Fibroblast of lung (primary cell): Measurements from ENCODE around the gene TMEM209. TPM values are rescaled to one million over a fixed set of nuclear protein-coding genes. Genes with fewer than 3 reads are reported as not detected.

Experiments
- DNase-seq, 2 donors: peaks; one replicate each; pipeline versions ENCODE4 v3.0.0 to v3.0.0-alpha.2; 2010; ENCODE audit warnings: low read depth in 2 of 2
- H2AFZ ChIP-seq: 2 replicates; pipeline ENCODE4 v1.5.1; 2012; ENCODE audit warnings: low read length, control low read depth, inconsistent platforms
- H3K27ac ChIP-seq: 2 replicates; pipeline ENCODE4 v1.5.1; 2011; ENCODE audit warnings: low read length, control low read depth; ENCODE audit not compliant: insufficient read depth
- H3K27me3 ChIP-seq: 2 replicates; pipeline ENCODE4 v1.5.1; 2011; ENCODE audit warnings: mild to moderate bottlenecking, low read length; ENCODE audit not compliant: control insufficient read depth, insufficient read depth
- H3K36me3 ChIP-seq: 2 replicates; pipeline ENCODE4 v1.5.1; 2011; ENCODE audit warnings: low read length; ENCODE audit not compliant: control insufficient read depth, insufficient read depth
- H3K4me1 ChIP-seq: 2 replicates; pipeline ENCODE4 v1.5.1; 2011; ENCODE audit warnings: low read length; ENCODE audit not compliant: control insufficient read depth, insufficient read depth; ENCODE audit errors: extremely low read depth
- H3K4me2 ChIP-seq: 2 replicates; pipeline ENCODE4 v1.5.1; 2011; ENCODE audit warnings: low read length, control low read depth; ENCODE audit not compliant: insufficient read depth; ENCODE audit errors: extremely low read depth
- H3K4me3 ChIP-seq, 4 experiments: fragments of 200-600 bp in 1 of 4; sonication (generic) in 1 of 4; replicated peaks in 1 of 4; 2 replicates each; pipeline ENCODE4 v1.5.1; 2011 to 2016; ENCODE audit warnings: low read length in 4 of 4, low read depth in 3 of 4, mild to moderate bottlenecking in 3 of 4, control low read depth in 2 of 4, inconsistent platforms in 1 of 4, mixed read lengths in 1 of 4; ENCODE audit not compliant: insufficient read depth in 1 of 4; ENCODE audit errors: control extremely low read depth in 1 of 4
- H3K79me2 ChIP-seq: 2 replicates; pipeline ENCODE4 v1.5.1; 2012; ENCODE audit warnings: mild to moderate bottlenecking, low read length, inconsistent platforms; ENCODE audit not compliant: control insufficient read depth, insufficient read depth
- H3K9ac ChIP-seq: 2 replicates; pipeline ENCODE4 v1.5.1; 2011; ENCODE audit warnings: mild to moderate bottlenecking, low read length, control low read depth; ENCODE audit not compliant: insufficient read depth
- H3K9me3 ChIP-seq: 2 replicates; pipeline ENCODE4 v1.5.1; 2012; ENCODE audit warnings: low read depth, low read length; ENCODE audit not compliant: control insufficient read depth, insufficient read depth
- H4K20me1 ChIP-seq: 2 replicates; pipeline ENCODE4 v1.5.1; 2011; ENCODE audit warnings: low read length; ENCODE audit not compliant: control insufficient read depth, insufficient read depth; ENCODE audit errors: extremely low read depth
- CTCF ChIP-seq, 2 donors: IDR thresholded peaks in 1 of 2; conservative IDR thresholded peaks in 1 of 2; 1 replicate in 1 of 2; 2 replicates in 1 of 2; pipeline ENCODE4 v1.5.1; 2011 to 2012; ENCODE audit warnings: low read length in 2 of 2, control low read depth in 1 of 2, inconsistent platforms in 1 of 2, low read depth in 1 of 2, mild to moderate bottlenecking in 1 of 2
- EZH2 ChIP-seq: IDR thresholded peaks from 2 replicates; pipeline ENCODE4 v1.5.1; 2012; ENCODE audit warnings: low read length, control low read depth, mild to moderate bottlenecking; ENCODE audit errors: missing control alignments
- polyA plus RNA-seq, 2 donors: library from polyadenylated mRNA; depleted of rRNA in 1 of 2; stranded (reverse) in 1 of 2; unstranded in 1 of 2; fragments of >200 nt; gene quantifications; 2 replicates each; pipeline ENCODE4 v1.2.1, GENCODE V29; 2011 to 2012; ENCODE audit warnings: missing spikeins in 1 of 2
- total RNA-seq: library from RNA; depleted of rRNA; stranded (reverse); fragments of >200 nt; gene quantifications from 2 replicates; pipeline ENCODE4 v1.2.1, GENCODE V29; 2014

The TMEM209 gene
- total and polyA plus RNA-seq, 2 donors (not counting 1 experiment from before 2014, with no cell fraction given) = 9.7 to 15.1 TPM

GRCh38 chr7:130178251-130178650 lies 27.0 kb downstream of the TMEM209 start:
- no peak overlapping the region for H3K4me2 ChIP-seq
- H3K79me2 ChIP-seq = no peaks in the 10 kb centered on the region
- H2AFZ ChIP-seq = no peak overlapping the region
- no peaks in the 10 kb centered on the region for H3K4me1 ChIP-seq
- H4K20me1 ChIP-seq = no peaks in the 10 kb centered on the region
- TF ChIP-seq CTCF (conservative IDR thresholded peaks at IDR 0.05 in 1 of 2, IDR thresholded peaks at IDR 0.05 in 1 of 2; ENCODE audit: low read depth in 1 of 2, low read length in 2 of 2) (no peak), EZH2 (no peak)
- no peak overlapping the region for H3K9ac ChIP-seq
- H3K36me3 ChIP-seq = peaks cover 2% of the 10 kb centered on the region
- no peaks in the 10 kb centered on the region for H3K9me3 ChIP-seq
- H3K27ac ChIP-seq = no peak overlapping the region
- DNase-seq = no peak
- no peak overlapping the region for H3K4me3 ChIP-seq
- no peaks in the 10 kb centered on the region for H3K27me3 ChIP-seq

GRCh38 chr7:130174237-130174959 lies 30.8 kb downstream of the TMEM209 start:
- no peak overlapping the region for H3K4me3 ChIP-seq
- H3K79me2 ChIP-seq = no peaks in the 10 kb centered on the region
- H3K9me3 ChIP-seq = no peaks in the 10 kb centered on the region
- no peaks in the 10 kb centered on the region for H4K20me1 ChIP-seq
- no peak for TF ChIP-seq CTCF (conservative IDR thresholded peaks at IDR 0.05 in 1 of 2, IDR thresholded peaks at IDR 0.05 in 1 of 2; ENCODE audit: low read depth in 1 of 2, low read length in 2 of 2)
- no peak for TF ChIP-seq EZH2
- no peaks in the 10 kb centered on the region for H3K4me1 ChIP-seq
- no peak for DNase-seq
- no peak overlapping the region for H3K4me2 ChIP-seq
- no peaks in the 10 kb centered on the region for H3K27me3 ChIP-seq
- no peak overlapping the region for H2AFZ ChIP-seq
- H3K36me3 ChIP-seq = peaks cover 2% of the 10 kb centered on the region
- no peak overlapping the region for H3K9ac ChIP-seq
- H3K27ac ChIP-seq = no peak overlapping the region

- no peak overlapping the region for H3K4me3 ChIP-seq
- TF ChIP-seq EZH2 = no peak
- no peak for TF ChIP-seq CTCF (conservative IDR thresholded peaks at IDR 0.05 in 1 of 2, IDR thresholded peaks at IDR 0.05 in 1 of 2; ENCODE audit: low read depth in 1 of 2, low read length in 2 of 2)
- H3K79me2 ChIP-seq = no peaks in the 10 kb centered on the region
- H3K36me3 ChIP-seq = peaks cover 4% of the 10 kb centered on the region
- H3K27me3 ChIP-seq = no peaks in the 10 kb centered on the region
- H3K4me1 ChIP-seq = no peaks in the 10 kb centered on the region
- no peak overlapping the region for H3K27ac ChIP-seq
- DNase-seq = no peak
- H2AFZ ChIP-seq = no peak overlapping the region
- no peak overlapping the region for H3K9ac ChIP-seq
- H3K4me2 ChIP-seq = no peak overlapping the region
- H4K20me1 ChIP-seq = no peaks in the 10 kb centered on the region
- H3K9me3 ChIP-seq = no peaks in the 10 kb centered on the region
Measured at GRCh38 chr7:130162196-130162595, 43.0 kb downstream of the TMEM209 start.
